GM11168 (cell line): ENCODE results near the gene PKMYT1.

Source experiments
- in situ Hi-C: fragments of 300-500 bp; cut with MboI; formaldehyde crosslinking; loops from one replicate; pipeline ENCODE4 v1.12.0; 2022; ENCODE audit warnings: low sequenced_read_pairs; ENCODE audit not compliant: unreplicated experiment

The PKMYT1 gene

GRCh38 chr16:3019594-3020246 lies 39.5 kb upstream of the PKMYT1 start:
- in situ Hi-C loops, result no loop called here

GRCh38 chr16:3017794-3018506 lies 37.7 kb upstream of the PKMYT1 start, which contains the start of gene CLDN6:
Gene CLDN6 (minus strand): TSS chr16:3018183. CDS start chr16:3016021, 2,162 bp downstream.
- in situ Hi-C loops, result no loop called here

- in situ Hi-C loops, result no loop called here
Measured at GRCh38 chr16:3017344-3017743, 37.1 kb upstream of the PKMYT1 start.

- in situ Hi-C loops, result no loop called here
Measured at GRCh38 chr16:3015865-3016521, 35.7 kb upstream of the PKMYT1 start.

- in situ Hi-C loops, result no loop called here
Measured at GRCh38 chr16:3014971-3015370, 34.7 kb upstream of the PKMYT1 start.

- in situ Hi-C loops, result no loop called here
Measured at GRCh38 chr16:3013998-3014690, 33.9 kb upstream of the PKMYT1 start.

GRCh38 chr16:3013491-3013951 lies 33.3 kb upstream of the PKMYT1 start:
- in situ Hi-C loops, result no loop called here

GRCh38 chr16:3012828-3013420 lies 32.7 kb upstream of the PKMYT1 start, which contains the start of gene CLDN9:
Gene CLDN9 (plus strand): TSS chr16:3012923. CDS start chr16:3013363, 440 bp downstream.
- in situ Hi-C loops, result no loop called here

GRCh38 chr16:3012246-3012645 lies 32.0 kb upstream of the PKMYT1 start:
- in situ Hi-C loops, result no loop called here

GRCh38 chr16:3010510-3010909 lies 30.3 kb upstream of the PKMYT1 start:
- in situ Hi-C loops, result no loop called here

- in situ Hi-C loops, result no loop called here
Measured at GRCh38 chr16:3009568-3010390, 29.5 kb upstream of the PKMYT1 start.

- in situ Hi-C loops, result no loop called here
Measured at GRCh38 chr16:3008690-3009037, 28.4 kb upstream of the PKMYT1 start.

- in situ Hi-C loops, result no loop called here
Measured at GRCh38 chr16:3007957-3008689, 27.9 kb upstream of the PKMYT1 start.

- in situ Hi-C loops, result no loop called here
Measured at GRCh38 chr16:3007059-3007956, 27.1 kb upstream of the PKMYT1 start.

GRCh38 chr16:3004781-3005284 lies 24.6 kb upstream of the PKMYT1 start:
- in situ Hi-C loops, result no loop called here

GRCh38 chr16:3004319-3004718 lies 24.1 kb upstream of the PKMYT1 start:
- in situ Hi-C loops, result no loop called here

GRCh38 chr16:3003582-3004270 lies 23.5 kb upstream of the PKMYT1 start:
- in situ Hi-C loops, result no loop called here
